Limb (tissue), 2 donors: ENCODE measurements around the gene NRP1.
A peak's percentile ranks its signal among the peaks of the same experiment; 100 is the strongest.

ENCODE experiments used
- DNase-seq, 2 donors: peaks; one replicate each; pipeline ENCODE4 v3.0.0-alpha.2; 2016; ENCODE audit errors: extremely low spot score in 2 of 2

The NRP1 gene

GRCh38 chr10:33293076-33293475 is 41.4 kb downstream of the NRP1 start:
- no peak for DNase-seq

- DNase-seq: no peak
Observed at GRCh38 chr10:33291053-33291592, 43.3 kb downstream of the NRP1 start.

GRCh38 chr10:33290321-33291052 is 44.0 kb downstream of the NRP1 start:
- DNase-seq: no peak

GRCh38 chr10:33289776-33290175 is 44.7 kb downstream of the NRP1 start:
- no peak for DNase-seq

- no peak for DNase-seq
Observed at GRCh38 chr10:33288127-33288526, 46.3 kb downstream of the NRP1 start.

GRCh38 chr10:33287112-33287511 is 47.4 kb downstream of the NRP1 start:
- no peak for DNase-seq

GRCh38 chr10:33286157-33286934 is 48.1 kb downstream of the NRP1 start:
- DNase-seq: no peak

GRCh38 chr10:33284945-33285344 is 49.5 kb downstream of the NRP1 start:
- no peak for DNase-seq

GRCh38 chr10:33279811-33280602 is 54.5 kb downstream of the NRP1 start:
- DNase-seq: peak in 1 of 2 donors; percentile 36

- DNase-seq: no peak
Observed at GRCh38 chr10:33279276-33279675, 55.2 kb downstream of the NRP1 start.

- DNase-seq: no peak
Observed at GRCh38 chr10:33278198-33278597, 56.3 kb downstream of the NRP1 start.

- peak; percentile 41 to 42 for DNase-seq
Observed at GRCh38 chr10:33277135-33277536, 57.3 kb downstream of the NRP1 start.

- no peak for DNase-seq
Observed at GRCh38 chr10:33276282-33276923, 58.1 kb downstream of the NRP1 start.

GRCh38 chr10:33274096-33274785 is 60.2 kb downstream of the NRP1 start:
- no peak for DNase-seq

GRCh38 chr10:33273295-33274002 is 61.0 kb downstream of the NRP1 start:
- DNase-seq: peak in 1 of 2 donors; percentile 74

GRCh38 chr10:33272635-33273034 is 61.8 kb downstream of the NRP1 start:
- DNase-seq: no peak

- DNase-seq: no peak
Observed at GRCh38 chr10:33271969-33272583, 62.4 kb downstream of the NRP1 start.

- DNase-seq: no peak
Observed at GRCh38 chr10:33270971-33271370, 63.5 kb downstream of the NRP1 start.

GRCh38 chr10:33267708-33268107 is 66.8 kb downstream of the NRP1 start:
- no peak for DNase-seq

- no peak for DNase-seq
Observed at GRCh38 chr10:33265621-33266020, 68.8 kb downstream of the NRP1 start.
